SK-N-SH (cell line): ENCODE measurements around the gene BMPR1B. TPM values are rescaled to one million over a fixed set of nuclear protein-coding genes. Genes with fewer than 3 reads are reported as not detected.

Experiments
- CTCF ChIA-PET: fragments of 300-600, 350-600 bp; formaldehyde crosslinking; extraction: SDS; loops from one replicate; lab custom pipeline; 2021; lab: Yijun Ruan, JAX
- POLR2A ChIA-PET: fragments of 350-600 bp; sonication (Branson Sonifier 250); formaldehyde crosslinking; extraction: SDS; loops from one replicate; lab custom pipeline; 2020; ENCODE audit warnings: antibody characterized with exemption, inconsistent platforms; lab: Yijun Ruan, JAX
- DNase-seq: peaks from one replicate; pipeline ENCODE4 v3.0.0; 2012
- H2AFZ ChIP-seq: fragments of 200-600 bp; sonication (generic); 2 replicates; pipeline ENCODE4 v1.8.1; 2016; ENCODE audit warnings: antibody characterized with exemption, mild to moderate bottlenecking, low read depth
- H3F3A ChIP-seq: fragments of 200-600 bp; sonication (generic); replicated peaks from 2 replicates; pipeline ENCODE3; 2016; ENCODE audit warnings: antibody characterized with exemption, mild to moderate bottlenecking; ENCODE audit not compliant: insufficient read depth
- H3K27ac ChIP-seq, 2 experiments: fragments of 200-500 bp in 1 of 2; fragments of 200-600 bp in 1 of 2; sonication (Bioruptor generic) in 1 of 2; sonication (generic), shearing (Covaris generic) in 1 of 2; 2 replicates each; pipeline versions ENCODE4 v1.5.1 to v1.6.1; 2014 to 2016; ENCODE audit warnings: low read depth in 2 of 2, inconsistent platforms in 1 of 2, low read length in 1 of 2, mild to moderate bottlenecking in 1 of 2, mixed read lengths in 1 of 2
- H3K27me3 ChIP-seq: fragments of 200-600 bp; sonication (generic), shearing (Covaris generic); 2 replicates; pipeline ENCODE4 v1.6.1; 2016; ENCODE audit warnings: mixed run types; ENCODE audit not compliant: insufficient read depth
- H3K36me3 ChIP-seq, 2 experiments: fragments of 200-500 bp in 1 of 2; fragments of 200-600 bp in 1 of 2; sonication (Bioruptor generic) in 1 of 2; sonication (generic) in 1 of 2; replicated peaks in 1 of 2; 2 replicates each; pipeline versions ENCODE3 to v1.5.1; 2014 to 2016; ENCODE audit warnings: low read length in 1 of 2, mild to moderate bottlenecking in 1 of 2; ENCODE audit not compliant: insufficient read depth in 2 of 2, control insufficient read depth in 1 of 2
- H3K4me1 ChIP-seq, 2 experiments: fragments of 200-500 bp in 1 of 2; fragments of 200-600 bp in 1 of 2; sonication (Bioruptor generic) in 1 of 2; sonication (generic), shearing (Covaris generic) in 1 of 2; 2 replicates each; pipeline versions ENCODE4 v1.5.1 to v1.6.1; 2014 to 2016; ENCODE audit warnings: low read depth in 1 of 2, low read length in 1 of 2, mixed run types in 1 of 2; ENCODE audit not compliant: insufficient read depth in 2 of 2, control insufficient read depth in 1 of 2
- H3K4me2 ChIP-seq: fragments of 200-600 bp; sonication (generic), shearing (Covaris generic); 2 replicates; pipeline ENCODE4 v1.6.1; 2017; ENCODE audit warnings: mixed run types
- H3K4me3 ChIP-seq, 2 experiments: fragments of 200-500 bp in 1 of 2; fragments of 200-600 bp in 1 of 2; sonication (Bioruptor generic) in 1 of 2; sonication (generic), shearing (Covaris generic) in 1 of 2; 2 replicates each; pipeline versions ENCODE4 v1.5.1 to v1.8.1; 2014 to 2016; ENCODE audit warnings: low read depth in 2 of 2, inconsistent platforms in 1 of 2, low read length in 1 of 2, mild to moderate bottlenecking in 1 of 2, mixed read lengths in 1 of 2, moderate library complexity in 1 of 2
- H3K79me2 ChIP-seq: fragments of 200-600 bp; sonication (generic); 2 replicates; pipeline ENCODE4 v1.8.1; 2017; ENCODE audit warnings: mild to moderate bottlenecking; ENCODE audit not compliant: insufficient read depth
- H3K9ac ChIP-seq: fragments of 200-600 bp; sonication (generic); 2 replicates; pipeline ENCODE4 v1.6.1; 2017; ENCODE audit warnings: mixed run types
- H3K9me2 ChIP-seq: fragments of 200-600 bp; sonication (generic); 2 replicates; pipeline ENCODE4 v1.6.1; 2017; ENCODE audit warnings: mixed run types
- H3K9me3 ChIP-seq: fragments of 200-600 bp; sonication (generic); 2 replicates; pipeline ENCODE4 v1.6.1; 2017; ENCODE audit warnings: mixed run types, mild to moderate bottlenecking, moderate library complexity
- H4K20me1 ChIP-seq: fragments of 200-600 bp; sonication (generic); 2 replicates; pipeline ENCODE4 v1.6.1; 2017; ENCODE audit warnings: mild to moderate bottlenecking, mixed run types; ENCODE audit not compliant: insufficient read depth
- CHD2 ChIP-seq: fragments of 150-350 bp; IDR thresholded peaks from 2 replicates; pipeline ENCODE4 v1.6.1; 2018; ENCODE audit warnings: low read length; ENCODE audit not compliant: partially characterized antibody
- ELF1 ChIP-seq: IDR thresholded peaks from 2 replicates; pipeline ENCODE4 v1.4.0; 2012
- EP300 ChIP-seq, 2 experiments: IDR thresholded peaks; 2 replicates each; pipeline versions ENCODE4 v1.4.0 to v1.6.1; 2012; ENCODE audit warnings: borderline replicate concordance in 1 of 2, low read depth in 1 of 2, low read length in 1 of 2
- FOSL2 ChIP-seq: IDR thresholded peaks from 2 replicates; pipeline ENCODE4 v1.4.0; 2012; ENCODE audit warnings: low read depth, mild to moderate bottlenecking, moderate library complexity, borderline replicate concordance
- FOXJ3 ChIP-seq: sonication (generic); formaldehyde crosslinking; IDR thresholded peaks from 2 replicates; pipeline ENCODE4 v1.5.1; 2020; ENCODE audit warnings: mild to moderate bottlenecking, missing genetic modification reagents
- FOXM1 ChIP-seq: IDR thresholded peaks from 2 replicates; pipeline ENCODE4 v1.4.0; 2012; ENCODE audit warnings: low read depth, mild to moderate bottlenecking
- MAX ChIP-seq: IDR thresholded peaks from 2 replicates; pipeline ENCODE4 v1.4.0; 2012; ENCODE audit warnings: low read depth
- MXI1 ChIP-seq: IDR thresholded peaks from 2 replicates; pipeline ENCODE4 v1.6.1; 2012; ENCODE audit warnings: mild to moderate bottlenecking, low read depth, low read length, improper control_type of control experiment
- NRF1 ChIP-seq: IDR thresholded peaks from 2 replicates; pipeline ENCODE4 v1.6.1; 2012; ENCODE audit warnings: low read depth, mild to moderate bottlenecking, low read length
- PBX3 ChIP-seq: IDR thresholded peaks from 2 replicates; pipeline ENCODE4; 2012
- RAD21 ChIP-seq: IDR thresholded peaks from 2 replicates; pipeline ENCODE4 v1.6.1; 2012; ENCODE audit warnings: mild to moderate bottlenecking, low read length
- RXRA ChIP-seq: IDR thresholded peaks from 2 replicates; pipeline ENCODE4 v1.4.0; 2012; ENCODE audit warnings: low read depth, mild to moderate bottlenecking, borderline replicate concordance
- TCF12 ChIP-seq: IDR thresholded peaks from 2 replicates; pipeline ENCODE4 v1.4.0; 2012
- USF1 ChIP-seq: IDR thresholded peaks from 2 replicates; pipeline ENCODE4 v1.4.0; 2012; ENCODE audit warnings: low read depth, borderline replicate concordance
- USF2 ChIP-seq: fragments of 150-350 bp; IDR thresholded peaks from 2 replicates; pipeline ENCODE4 v1.6.1; 2017; ENCODE audit warnings: antibody characterized with exemption, low read length, low read depth, borderline replicate concordance
- YY1 ChIP-seq: IDR thresholded peaks from 2 replicates; pipeline ENCODE4 v1.4.0; 2012; ENCODE audit warnings: low read depth, mild to moderate bottlenecking
- WGBS: methylation state at CpG from one replicate; pipeline ENCODE4 v1.1.6; 2017; ENCODE audit warnings: low lambda C conversion rate; 5-methylcytosine and 5-hydroxymethylcytosine counted together
- polyA plus RNA-seq, 3 experiments: library from polyadenylated mRNA; depleted of rRNA; stranded (reverse); fragments of >200 nt; gene quantifications; 2 replicates each; pipeline ENCODE4 v1.2.3, GENCODE V29; 2012
- TF ChIP-seq, protein P1 (sequence below): fragments of 200-600 bp; sonication (generic); IDR thresholded peaks from 2 replicates; pipeline ENCODE4 v1.6.1; 2017; ENCODE audit warnings: antibody characterized with exemption, mild to moderate bottlenecking, moderate library complexity
- TF ChIP-seq, protein P2 (sequence below): IDR thresholded peaks from 2 replicates; pipeline ENCODE4 v1.6.1; 2012; ENCODE audit warnings: mild to moderate bottlenecking, low read depth, low read length, moderate library complexity

BMPR1B gene
- polyA plus RNA-seq, 1 of the 3 experiments (the other 2 are of a cell fraction) = 0.16 TPM

DNA sequence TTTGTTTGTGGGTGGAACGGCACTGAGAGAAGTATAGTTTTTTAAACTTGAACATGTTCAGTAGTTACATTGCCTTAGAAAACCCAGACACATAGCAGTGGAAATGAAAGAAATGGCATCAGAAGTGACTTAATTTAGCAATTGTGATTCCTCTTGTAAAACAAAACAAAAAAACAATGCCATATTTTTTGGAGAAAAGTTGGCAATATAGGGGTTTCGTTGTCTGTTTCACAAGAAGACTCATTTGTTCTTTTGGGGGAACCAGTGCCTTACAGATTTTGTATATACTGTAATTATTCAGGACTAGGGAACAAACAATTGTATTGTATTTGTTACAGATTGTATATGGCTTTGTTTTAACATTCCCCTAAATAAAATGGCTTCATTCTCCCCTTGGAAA is 400.3 kb downstream of the BMPR1B start:
- Histone ChIP-seq H3K4me1 (peaks cover 0 to 21% of the 10 kb centered on the region in 2 experiments; a peak in 2 of 4 replicates), H3K4me2 (no peak overlapping the region), H2AFZ (no peak overlapping the region), H3K9me2 (no peaks in the 10 kb centered on the region), H3K27ac (no peak overlapping the region; a peak in 1 of 4 replicates), H3F3A (peaks cover 6% of the 10 kb centered on the region), H4K20me1 (no peaks in the 10 kb centered on the region), H3K9me3 (no peaks in the 10 kb centered on the region), H3K9ac (no peak overlapping the region), H3K36me3 (peaks cover 0 to 3% of the 10 kb centered on the region in 2 experiments), H3K4me3 (no peak overlapping the region), H3K79me2 (no peaks in the 10 kb centered on the region), H3K27me3 (no peaks in the 10 kb centered on the region)
- ChIA-PET POLR2A (no interaction called here), CTCF (interaction anchor here (0.6 to 4.9 kb wide), 3 partner anchors 9 to 751 kb away, joined by 3 to 29 read pairs (median 3); no protein-coding TSS in a partner anchor)
- WGBS = 90% methylated on average over 2 of the region's 2 CpGs
- no peak for DNase-seq
- TF ChIP-seq FOXJ3 (CRISPR knock-in tag) (no peak), RXRA (no peak), CHD2 (no peak), RAD21 (no peak), USF2 (no peak), YY1 (no peak), MXI1 (no peak), USF1 (no peak), FOXM1 (no peak), EP300 (IDR thresholded peaks at IDR 0.05; ENCODE audit: borderline replicate concordance in 1 of 2, low read depth in 1 of 2, low read length in 1 of 2) (no peak), NRF1 (no peak), ELF1 (no peak)
- TF ChIP-seq, protein P1, sequence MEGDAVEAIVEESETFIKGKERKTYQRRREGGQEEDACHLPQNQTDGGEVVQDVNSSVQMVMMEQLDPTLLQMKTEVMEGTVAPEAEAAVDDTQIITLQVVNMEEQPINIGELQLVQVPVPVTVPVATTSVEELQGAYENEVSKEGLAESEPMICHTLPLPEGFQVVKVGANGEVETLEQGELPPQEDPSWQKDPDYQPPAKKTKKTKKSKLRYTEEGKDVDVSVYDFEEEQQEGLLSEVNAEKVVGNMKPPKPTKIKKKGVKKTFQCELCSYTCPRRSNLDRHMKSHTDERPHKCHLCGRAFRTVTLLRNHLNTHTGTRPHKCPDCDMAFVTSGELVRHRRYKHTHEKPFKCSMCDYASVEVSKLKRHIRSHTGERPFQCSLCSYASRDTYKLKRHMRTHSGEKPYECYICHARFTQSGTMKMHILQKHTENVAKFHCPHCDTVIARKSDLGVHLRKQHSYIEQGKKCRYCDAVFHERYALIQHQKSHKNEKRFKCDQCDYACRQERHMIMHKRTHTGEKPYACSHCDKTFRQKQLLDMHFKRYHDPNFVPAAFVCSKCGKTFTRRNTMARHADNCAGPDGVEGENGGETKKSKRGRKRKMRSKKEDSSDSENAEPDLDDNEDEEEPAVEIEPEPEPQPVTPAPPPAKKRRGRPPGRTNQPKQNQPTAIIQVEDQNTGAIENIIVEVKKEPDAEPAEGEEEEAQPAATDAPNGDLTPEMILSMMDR = no peak

- no peaks in the 10 kb centered on the region for H3K9me2 ChIP-seq
- no peaks in the 10 kb centered on the region for H3K27me3 ChIP-seq
- WGBS = 100% methylated on average over 2 of the region's 2 CpGs
- H3K9me3 ChIP-seq = no peaks in the 10 kb centered on the region
- no peak overlapping the region for H2AFZ ChIP-seq
- no peaks in the 10 kb centered on the region for H3K79me2 ChIP-seq
- ChIA-PET POLR2A (no interaction called here), CTCF (interaction anchor here (0.6 to 0.9 kb wide), 3 partner anchors 12 to 752 kb away, joined by 3 read pairs; no protein-coding TSS in a partner anchor)
- H3K4me2 ChIP-seq = no peak overlapping the region
- no peak overlapping the region for H3K4me3 ChIP-seq
- H3K4me1 ChIP-seq = peaks cover 0 to 18% of the 10 kb centered on the region in 2 experiments; a peak in 2 of 4 replicates
- DNase-seq = no peak
- no peak overlapping the region; a peak in 1 of 4 replicates for H3K27ac ChIP-seq
- H3F3A ChIP-seq = peaks cover 6% of the 10 kb centered on the region
- H3K9ac ChIP-seq = no peak overlapping the region
- H3K36me3 ChIP-seq = peaks cover 0 to 3% of the 10 kb centered on the region in 2 experiments
- H4K20me1 ChIP-seq = no peaks in the 10 kb centered on the region
- TF ChIP-seq FOSL2 = no peak
- TF ChIP-seq MAX = no peak
- TF ChIP-seq FOXJ3 (CRISPR knock-in tag) = no peak
- TF ChIP-seq, protein P2, sequence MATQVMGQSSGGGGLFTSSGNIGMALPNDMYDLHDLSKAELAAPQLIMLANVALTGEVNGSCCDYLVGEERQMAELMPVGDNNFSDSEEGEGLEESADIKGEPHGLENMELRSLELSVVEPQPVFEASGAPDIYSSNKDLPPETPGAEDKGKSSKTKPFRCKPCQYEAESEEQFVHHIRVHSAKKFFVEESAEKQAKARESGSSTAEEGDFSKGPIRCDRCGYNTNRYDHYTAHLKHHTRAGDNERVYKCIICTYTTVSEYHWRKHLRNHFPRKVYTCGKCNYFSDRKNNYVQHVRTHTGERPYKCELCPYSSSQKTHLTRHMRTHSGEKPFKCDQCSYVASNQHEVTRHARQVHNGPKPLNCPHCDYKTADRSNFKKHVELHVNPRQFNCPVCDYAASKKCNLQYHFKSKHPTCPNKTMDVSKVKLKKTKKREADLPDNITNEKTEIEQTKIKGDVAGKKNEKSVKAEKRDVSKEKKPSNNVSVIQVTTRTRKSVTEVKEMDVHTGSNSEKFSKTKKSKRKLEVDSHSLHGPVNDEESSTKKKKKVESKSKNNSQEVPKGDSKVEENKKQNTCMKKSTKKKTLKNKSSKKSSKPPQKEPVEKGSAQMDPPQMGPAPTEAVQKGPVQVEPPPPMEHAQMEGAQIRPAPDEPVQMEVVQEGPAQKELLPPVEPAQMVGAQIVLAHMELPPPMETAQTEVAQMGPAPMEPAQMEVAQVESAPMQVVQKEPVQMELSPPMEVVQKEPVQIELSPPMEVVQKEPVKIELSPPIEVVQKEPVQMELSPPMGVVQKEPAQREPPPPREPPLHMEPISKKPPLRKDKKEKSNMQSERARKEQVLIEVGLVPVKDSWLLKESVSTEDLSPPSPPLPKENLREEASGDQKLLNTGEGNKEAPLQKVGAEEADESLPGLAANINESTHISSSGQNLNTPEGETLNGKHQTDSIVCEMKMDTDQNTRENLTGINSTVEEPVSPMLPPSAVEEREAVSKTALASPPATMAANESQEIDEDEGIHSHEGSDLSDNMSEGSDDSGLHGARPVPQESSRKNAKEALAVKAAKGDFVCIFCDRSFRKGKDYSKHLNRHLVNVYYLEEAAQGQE = no peak
- TF ChIP-seq, protein P1 = no peak
- no peak for TF ChIP-seq TCF12
- no peak for TF ChIP-seq PBX3
Observed at GRCh38 chr4:95158626-95159025, 400.9 kb downstream of the BMPR1B start.
